KMS-11 (cell line): ENCODE measurements around the gene KLF15.

Experiments
- H2AFZ ChIP-seq: fragments of 200-600 bp; sonication (generic); 2 replicates; pipeline ENCODE4 v1.6.1; 2016; ENCODE audit warnings: antibody characterized with exemption, mixed run types, low read depth
- H3K27ac ChIP-seq: fragments of 200-600 bp; sonication (generic); 2 replicates; pipeline ENCODE4 v1.6.1; 2016; ENCODE audit warnings: mild to moderate bottlenecking, mixed run types
- H3K27me3 ChIP-seq: fragments of 200-600 bp; sonication (generic); 2 replicates; pipeline ENCODE4 v1.6.1; 2017; ENCODE audit warnings: mild to moderate bottlenecking, low read depth, mixed run types, moderate library complexity; ENCODE audit not compliant: insufficient read depth
- H3K36me3 ChIP-seq: fragments of 200-600 bp; sonication (generic); 2 replicates; pipeline ENCODE4 v1.6.1; 2017; ENCODE audit warnings: mild to moderate bottlenecking, mixed run types; ENCODE audit not compliant: insufficient read depth
- H3K4me1 ChIP-seq: fragments of 200-600 bp; sonication (generic); 2 replicates; pipeline ENCODE4 v1.6.1; 2016; ENCODE audit warnings: mild to moderate bottlenecking, low read depth, mixed run types; ENCODE audit not compliant: poor library complexity, severe bottlenecking
- H3K4me2 ChIP-seq: fragments of 200-600 bp; sonication (generic); 2 replicates; pipeline ENCODE4 v1.7.0; 2016; ENCODE audit warnings: mild to moderate bottlenecking, mixed run types
- H3K4me3 ChIP-seq: fragments of 200-600 bp; sonication (generic); IDR thresholded peaks from 2 replicates; pipeline ENCODE4 v1.6.1; 2017; ENCODE audit warnings: low read depth, low read length, mixed read lengths; ENCODE audit not compliant: insufficient read depth
- H3K79me2 ChIP-seq: fragments of 200-600 bp; sonication (generic); 2 replicates; pipeline ENCODE4 v1.6.1; 2016; ENCODE audit warnings: low read depth, mixed run types; ENCODE audit not compliant: insufficient read depth
- H3K9ac ChIP-seq: fragments of 200-600 bp; sonication (generic); 2 replicates; pipeline ENCODE4 v1.6.1; 2016; ENCODE audit warnings: mild to moderate bottlenecking, mixed run types
- H4K20me1 ChIP-seq: fragments of 200-600 bp; sonication (generic); 2 replicates; pipeline ENCODE4 v1.6.1; 2016; ENCODE audit warnings: mild to moderate bottlenecking, mixed run types; ENCODE audit not compliant: insufficient read depth
- TF ChIP-seq, protein P1 (sequence below): fragments of 200-600 bp; sonication (generic); conservative IDR thresholded peaks from 2 replicates; pipeline ENCODE4 v1.6.1; 2017; ENCODE audit warnings: low read depth, mild to moderate bottlenecking, antibody characterized with exemption, low read length, moderate library complexity, mixed read lengths

The KLF15 gene

DNA sequence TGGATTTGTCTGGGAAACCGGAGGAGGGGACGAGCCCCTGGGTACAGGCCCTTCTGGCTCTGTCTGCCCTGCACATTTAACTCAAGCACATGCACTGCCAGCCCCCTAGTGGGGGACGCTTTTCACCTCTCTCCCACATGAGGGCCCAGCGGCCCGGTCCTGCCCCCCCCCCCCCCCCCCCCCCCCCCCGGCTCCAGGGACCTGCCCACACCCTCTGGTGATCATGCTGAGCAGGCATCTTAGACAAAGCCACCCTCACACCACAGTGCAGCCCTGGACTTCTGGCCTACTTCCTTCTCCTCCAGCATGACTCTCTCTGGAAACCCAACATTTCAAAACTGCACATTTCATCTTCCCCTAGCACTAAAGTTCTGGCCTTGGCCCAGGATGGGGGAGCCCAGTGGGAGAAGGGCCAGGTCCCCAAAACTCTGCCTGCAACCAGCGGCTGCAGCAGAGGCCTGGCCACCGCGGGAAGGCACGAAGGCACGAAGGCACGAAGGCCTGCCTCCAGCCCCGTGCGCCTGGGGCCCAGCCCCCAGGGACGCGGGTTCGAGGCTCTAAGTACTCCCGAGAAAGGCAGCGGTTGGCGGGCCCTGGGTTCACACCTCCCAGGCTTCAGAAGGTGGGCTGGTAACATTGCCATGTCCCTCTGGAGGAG, 14.1 kb downstream of the KLF15 start:
- Histone ChIP-seq H3K27me3 (no peaks in the 10 kb centered on the region), H3K4me1 (no peaks in the 10 kb centered on the region), H3K4me3 (no peak overlapping the region), H3K4me2 (no peak overlapping the region), H2AFZ (no peak overlapping the region), H3K79me2 (no peaks in the 10 kb centered on the region), H3K36me3 (no peaks in the 10 kb centered on the region), H3K9ac (no peak overlapping the region), H3K27ac (no peak overlapping the region), H4K20me1 (no peaks in the 10 kb centered on the region)
- TF ChIP-seq, protein P1, sequence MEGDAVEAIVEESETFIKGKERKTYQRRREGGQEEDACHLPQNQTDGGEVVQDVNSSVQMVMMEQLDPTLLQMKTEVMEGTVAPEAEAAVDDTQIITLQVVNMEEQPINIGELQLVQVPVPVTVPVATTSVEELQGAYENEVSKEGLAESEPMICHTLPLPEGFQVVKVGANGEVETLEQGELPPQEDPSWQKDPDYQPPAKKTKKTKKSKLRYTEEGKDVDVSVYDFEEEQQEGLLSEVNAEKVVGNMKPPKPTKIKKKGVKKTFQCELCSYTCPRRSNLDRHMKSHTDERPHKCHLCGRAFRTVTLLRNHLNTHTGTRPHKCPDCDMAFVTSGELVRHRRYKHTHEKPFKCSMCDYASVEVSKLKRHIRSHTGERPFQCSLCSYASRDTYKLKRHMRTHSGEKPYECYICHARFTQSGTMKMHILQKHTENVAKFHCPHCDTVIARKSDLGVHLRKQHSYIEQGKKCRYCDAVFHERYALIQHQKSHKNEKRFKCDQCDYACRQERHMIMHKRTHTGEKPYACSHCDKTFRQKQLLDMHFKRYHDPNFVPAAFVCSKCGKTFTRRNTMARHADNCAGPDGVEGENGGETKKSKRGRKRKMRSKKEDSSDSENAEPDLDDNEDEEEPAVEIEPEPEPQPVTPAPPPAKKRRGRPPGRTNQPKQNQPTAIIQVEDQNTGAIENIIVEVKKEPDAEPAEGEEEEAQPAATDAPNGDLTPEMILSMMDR: no peak

DNA sequence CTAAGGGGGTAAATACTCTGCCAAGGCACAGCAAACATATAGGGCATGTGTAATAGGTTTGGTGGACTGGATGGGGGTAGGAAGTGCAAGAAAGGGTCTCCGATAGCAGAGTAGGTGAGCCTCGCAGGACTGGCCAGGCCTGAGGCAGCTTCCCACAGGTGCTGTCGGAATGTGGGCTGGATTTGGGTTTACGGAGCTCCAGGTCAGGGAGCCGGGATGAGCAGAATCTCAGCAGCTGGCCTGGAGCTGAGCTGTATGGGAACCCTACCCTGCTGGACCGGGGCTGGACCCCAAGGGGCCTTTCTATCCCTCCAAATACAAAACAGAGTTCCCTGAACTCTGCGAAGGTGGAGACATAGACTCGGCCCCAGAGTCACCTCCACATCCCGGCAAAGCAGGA, 15.0 kb downstream of the KLF15 start:
- H3K27ac ChIP-seq: no peak overlapping the region
- no peaks in the 10 kb centered on the region for H4K20me1 ChIP-seq
- no peaks in the 10 kb centered on the region for H3K4me1 ChIP-seq
- H3K9ac ChIP-seq: no peak overlapping the region
- H3K4me2 ChIP-seq: no peak overlapping the region
- H2AFZ ChIP-seq: no peak overlapping the region
- H3K36me3 ChIP-seq: no peaks in the 10 kb centered on the region
- no peak overlapping the region for H3K4me3 ChIP-seq
- no peaks in the 10 kb centered on the region; the same call in 1 of the 2 replicates for H3K27me3 ChIP-seq
- no peaks in the 10 kb centered on the region for H3K79me2 ChIP-seq
- TF ChIP-seq, protein P1: no peak

DNA sequence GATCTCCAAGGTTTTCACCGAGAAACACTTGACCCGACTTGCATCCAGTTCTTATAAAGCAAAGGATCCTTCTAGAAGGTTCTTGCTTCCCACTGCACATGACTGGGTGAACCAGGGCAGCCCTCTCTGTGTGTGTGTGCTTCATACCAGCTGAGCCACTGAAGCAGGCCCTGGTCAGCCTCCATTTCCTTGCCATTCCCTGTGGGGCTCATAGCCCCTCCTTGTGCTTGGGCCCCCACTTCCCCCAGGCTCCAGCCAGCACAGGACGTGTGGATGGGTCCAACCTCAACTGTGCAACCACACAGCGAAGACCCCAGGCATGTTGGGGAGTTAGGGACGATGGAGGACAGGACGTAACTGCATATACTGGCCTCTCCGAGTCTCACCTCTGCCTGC, 15.5 kb downstream of the KLF15 start:
- Histone ChIP-seq H3K27ac (no peak overlapping the region), H3K4me1 (no peaks in the 10 kb centered on the region), H3K79me2 (no peaks in the 10 kb centered on the region), H2AFZ (no peak overlapping the region), H3K36me3 (no peaks in the 10 kb centered on the region), H3K4me2 (no peak overlapping the region), H3K27me3 (no peaks in the 10 kb centered on the region; the same call in 1 of the 2 replicates), H3K9ac (no peak overlapping the region), H3K4me3 (no peak overlapping the region), H4K20me1 (no peaks in the 10 kb centered on the region)
- TF ChIP-seq, protein P1: no peak

DNA sequence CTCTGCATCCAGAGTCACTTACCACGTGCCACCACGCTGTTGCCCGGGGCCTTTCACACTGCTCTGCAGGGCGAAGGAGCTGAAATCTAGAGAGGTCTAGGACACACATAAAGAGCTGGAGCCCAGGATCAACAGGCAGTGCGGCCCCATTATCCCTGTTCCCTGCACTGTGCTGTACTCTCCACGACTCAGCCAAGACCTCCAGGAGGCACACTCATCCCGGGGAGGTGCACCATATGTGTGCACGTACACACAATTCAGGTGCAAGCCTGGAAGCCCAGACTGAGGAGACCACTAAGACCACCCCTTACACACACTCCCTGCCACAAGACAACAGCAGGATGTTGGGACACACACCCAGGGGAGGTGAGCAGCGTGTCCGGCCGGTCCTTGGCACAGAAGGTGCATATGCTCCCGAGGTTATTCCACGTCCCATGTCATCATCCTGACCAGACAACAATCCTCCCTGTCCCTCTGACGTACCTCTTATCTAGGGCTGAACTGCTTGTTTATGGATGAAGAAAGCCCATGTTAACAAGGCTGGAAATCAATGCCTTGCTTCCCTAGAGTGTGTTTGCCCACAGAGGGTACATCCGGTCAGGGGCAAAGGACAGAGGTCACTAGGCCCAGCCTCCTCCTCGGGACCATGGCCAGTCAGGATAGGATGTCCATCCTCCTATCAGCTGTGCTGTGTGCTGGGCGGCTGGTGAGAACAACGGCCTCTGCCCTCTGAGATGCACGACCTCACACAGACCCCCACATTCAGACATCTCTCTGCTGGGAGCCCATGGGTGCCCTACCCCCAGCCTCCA, 16.1 kb downstream of the KLF15 start:
- no peaks in the 10 kb centered on the region for H3K36me3 ChIP-seq
- H3K4me3 ChIP-seq: no peak overlapping the region
- H3K4me1 ChIP-seq: no peaks in the 10 kb centered on the region
- H3K79me2 ChIP-seq: no peaks in the 10 kb centered on the region
- H3K27ac ChIP-seq: no peak overlapping the region
- H3K9ac ChIP-seq: no peak overlapping the region
- H3K27me3 ChIP-seq: no peaks in the 10 kb centered on the region; the same call in 1 of the 2 replicates
- no peak overlapping the region for H3K4me2 ChIP-seq
- TF ChIP-seq, protein P1: no peak
- no peak overlapping the region for H2AFZ ChIP-seq
- H4K20me1 ChIP-seq: no peaks in the 10 kb centered on the region
